ENCODE measurements around the gene NONO.
"Not testable (repeated sequence)": the region's sequence is repeated elsewhere in the genome, so short reads cannot be mapped to it uniquely, and the experiment has no call there.

NONO gene

GRCh38 chrX:71291381-71291780, 7.9 kb downstream of the NONO start:
- DNase-seq, result no peak

GRCh38 chrX:71292669-71293365, 9.4 kb downstream of the NONO start:
- no peak for DNase-seq

GRCh38 chrX:71296806-71297205, 13.4 kb downstream of the NONO start:
- no peak for DNase-seq

- no peak for DNase-seq
These were observed 14.7 kb downstream of the NONO start for GRCh38 chrX:71298119-71298518.

GRCh38 chrX:71300064-71300463, 16.6 kb downstream of the NONO start:
- not testable (repeated sequence) for DNase-seq

DNA sequence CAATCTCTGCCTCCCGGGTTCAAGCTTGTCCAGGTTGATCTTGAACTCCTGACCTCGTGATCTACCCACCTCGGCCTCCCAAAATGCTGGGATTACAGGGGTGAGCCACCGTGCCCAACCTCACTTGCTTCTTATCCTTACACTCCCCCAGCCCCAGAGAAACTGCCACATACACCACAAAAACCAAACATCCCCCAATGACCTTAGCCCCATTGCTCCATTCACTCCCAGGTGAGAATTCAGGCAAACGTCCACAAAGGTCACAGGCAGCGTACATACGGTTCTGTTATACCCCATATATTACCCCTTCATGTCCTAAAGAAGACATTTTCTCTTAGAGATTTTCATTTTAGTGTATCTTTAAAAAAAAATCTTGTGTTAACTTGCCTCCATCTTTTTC, 17.1 kb downstream of the NONO start:
- DNase-seq, result not testable (repeated sequence)

- DNase-seq, result no peak
These were observed 17.9 kb downstream of the NONO start, which contains the start of gene ITGB1BP2 for GRCh38 chrX:71301195-71301924. Gene ITGB1BP2, plus strand, starts transcription at chrX:71301750. Its CDS starts 57 bp downstream, at chrX:71301807.

- DNase-seq, result no peak
These were observed 19.2 kb downstream of the NONO start for GRCh38 chrX:71302461-71303213.

DNA sequence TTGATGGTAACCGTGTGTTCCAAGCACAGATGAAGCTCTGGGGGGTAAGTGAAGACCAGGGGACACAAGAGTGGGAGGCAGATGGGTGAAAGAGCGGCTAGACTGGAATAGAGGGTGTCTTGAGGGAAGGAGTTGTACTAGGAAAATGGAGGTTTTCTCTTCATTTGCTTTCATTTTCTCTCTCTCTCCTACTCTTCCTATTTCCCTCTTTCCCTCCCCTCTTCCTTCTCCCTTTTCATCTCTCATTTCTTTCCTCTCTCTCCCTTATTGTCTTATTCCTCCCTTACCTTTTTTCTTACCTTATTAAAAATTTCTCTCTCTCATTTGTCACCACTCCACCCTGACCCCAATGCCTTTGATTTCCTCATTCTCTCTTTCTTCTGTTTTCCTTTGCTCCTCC, 21.1 kb downstream of the NONO start:
- no peak for DNase-seq

DNA sequence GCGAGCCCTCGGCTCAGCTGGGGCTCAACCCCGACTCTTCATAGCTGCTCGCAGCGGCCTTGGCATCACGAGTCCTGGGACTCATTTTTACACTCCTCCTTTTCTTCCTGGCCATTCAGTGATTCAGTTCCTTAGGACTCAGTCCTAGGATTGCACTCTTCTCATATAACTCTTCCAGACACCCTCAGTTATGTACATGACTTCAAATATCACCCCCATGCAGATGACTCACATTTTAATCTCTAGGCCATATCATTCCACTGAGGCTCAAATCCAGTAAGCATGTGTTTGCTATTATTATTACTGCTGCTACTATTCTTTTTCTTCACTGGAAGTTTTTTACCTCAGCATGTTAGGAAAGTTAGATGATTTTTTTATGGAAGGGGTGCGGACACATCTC, 32.5 kb downstream of the NONO start:
- DNase-seq, result no peak

- DNase-seq, result not testable (repeated sequence)
These were observed 33.5 kb downstream of the NONO start for GRCh38 chrX:71316959-71317358.

DNA sequence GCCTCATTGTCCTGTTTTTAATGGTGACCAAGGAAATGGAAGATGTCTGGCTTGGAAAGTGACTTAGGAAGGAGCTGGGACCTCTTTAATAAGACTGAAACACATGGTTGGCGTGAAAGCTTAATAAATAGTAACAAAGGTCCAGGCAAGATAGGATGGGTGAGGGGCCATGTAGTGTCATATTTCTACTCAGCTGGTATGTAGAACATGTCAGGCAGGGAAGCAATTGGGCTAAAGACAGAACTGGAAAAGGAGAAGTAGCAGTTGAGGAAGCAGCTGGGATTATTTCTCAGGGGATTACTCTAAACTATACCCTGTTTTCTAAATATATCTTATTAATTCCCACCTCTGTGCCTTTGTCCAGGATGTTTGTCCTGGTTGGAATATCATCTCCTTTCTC, 36.7 kb downstream of the NONO start:
- no peak for DNase-seq

- DNase-seq, result no peak
These were observed 38.3 kb downstream of the NONO start for GRCh38 chrX:71321731-71322130.

GRCh38 chrX:71324452-71324851, 41.0 kb downstream of the NONO start:
- not testable (repeated sequence) for DNase-seq

DNA sequence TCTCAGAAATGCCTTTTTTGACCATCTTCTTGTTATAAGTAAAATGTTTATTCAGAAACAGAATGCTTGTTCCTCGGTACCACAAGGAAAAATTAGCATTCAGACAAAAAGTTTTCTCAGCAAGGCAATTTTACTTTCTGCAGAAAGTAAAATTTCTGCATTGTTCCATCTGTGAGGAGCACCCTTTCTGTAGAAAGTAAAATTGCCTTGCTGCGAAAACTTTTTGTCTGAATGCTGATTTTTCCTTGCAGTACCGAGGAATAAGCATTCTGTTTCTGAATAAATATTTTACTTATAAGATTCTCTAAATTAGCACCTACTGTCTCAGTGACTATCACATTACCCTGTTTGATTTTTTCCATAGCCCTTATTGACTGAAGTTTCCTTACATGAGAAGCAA, 43.0 kb downstream of the NONO start:
- DNase-seq, result no peak

- DNase-seq, result not testable (repeated sequence)
These were observed 65.8 kb downstream of the NONO start for GRCh38 chrX:71349151-71349665.

GRCh38 chrX:71349867-71350266, 66.4 kb downstream of the NONO start:
- DNase-seq, result not testable (repeated sequence)

Data from NCI-H2029 (cell line).